Stimulated activated CD8-positive, alpha-beta memory T cell treated with anti-CD3 and anti-CD28 coated beads, Interleukin-4, amount 100 ng/mL, for 48 hours (primary cell): ENCODE data around the gene ZNF780A.
"Not testable (repeated sequence)": the region's sequence is repeated elsewhere in the genome, so short reads cannot be mapped to it uniquely, and the experiment has no call there.

Source experiments
- DNase-seq: peaks from one replicate; pipeline ENCODE4 v3.0.0-alpha.2; 2020

Gene ZNF780A

GRCh38 chr19:40081411-40081810 lies 9.3 kb downstream of the ZNF780A start:
- no peak for DNase-seq

- no peak for DNase-seq
Observed at GRCh38 chr19:40080289-40080688, 10.5 kb downstream of the ZNF780A start.

- DNase-seq = no peak
Observed at GRCh38 chr19:40078377-40078776, 12.4 kb downstream of the ZNF780A start.

GRCh38 chr19:40070058-40070457 lies 20.7 kb downstream of the ZNF780A start:
- no peak for DNase-seq

GRCh38 chr19:40059624-40060023 lies 31.1 kb downstream of the ZNF780A start:
- DNase-seq = no peak

GRCh38 chr19:40057166-40057565 lies 33.6 kb downstream of the ZNF780A start:
- no peak for DNase-seq

GRCh38 chr19:40056505-40056904 lies 34.2 kb downstream of the ZNF780A start:
- no peak for DNase-seq

- peak; percentile 80 for DNase-seq
Observed at GRCh38 chr19:40055832-40056504, 34.8 kb downstream of the ZNF780A start, which contains the start of gene ZNF780B. Gene ZNF780B (minus strand): TSS chr19:40056231. CDS start chr19:40050332, 5,899 bp downstream.

- DNase-seq = no peak
Observed at GRCh38 chr19:40055049-40055448, 35.7 kb downstream of the ZNF780A start.

- no peak for DNase-seq
Observed at GRCh38 chr19:40054632-40055031, 36.1 kb downstream of the ZNF780A start.

GRCh38 chr19:40053491-40053890 lies 37.3 kb downstream of the ZNF780A start:
- no peak for DNase-seq

GRCh38 chr19:40041718-40042117 lies 49.0 kb downstream of the ZNF780A start:
- DNase-seq = not testable (repeated sequence)

GRCh38 chr19:40038047-40038446 lies 52.7 kb downstream of the ZNF780A start:
- not testable (repeated sequence) for DNase-seq

GRCh38 chr19:40035996-40036395 lies 54.7 kb downstream of the ZNF780A start:
- no peak for DNase-seq

- no peak for DNase-seq
Observed at GRCh38 chr19:40033989-40034560, 56.7 kb downstream of the ZNF780A start.

- no peak for DNase-seq
Observed at GRCh38 chr19:40026597-40026970, 64.2 kb downstream of the ZNF780A start.

GRCh38 chr19:40025938-40026596 lies 64.7 kb downstream of the ZNF780A start:
- no peak for DNase-seq

GRCh38 chr19:40023969-40024368 lies 66.8 kb downstream of the ZNF780A start:
- DNase-seq = no peak
